Colonic mucosa (tissue), 4 donors: Measurements from ENCODE around the gene GTF2A1. TPM values are rescaled to one million over a fixed set of nuclear protein-coding genes. Genes with fewer than 3 reads are reported as not detected.

Source experiments
- DNase-seq: peaks from one replicate; pipeline ENCODE4 v3.0.0-alpha.2; 2020
- H3K27ac ChIP-seq: fragments of 200-600 bp; one replicate; pipeline ENCODE4 v1.8.0; 2021
- H3K27me3 ChIP-seq: fragments of 200-600 bp; one replicate; pipeline ENCODE4 v1.8.0; 2021
- H3K36me3 ChIP-seq: fragments of 200-600 bp; one replicate; pipeline ENCODE4 v1.8.0; 2021
- H3K4me1 ChIP-seq: fragments of 200-600 bp; one replicate; pipeline ENCODE4 v1.8.0; 2021; ENCODE audit warnings: mild to moderate bottlenecking
- H3K4me3 ChIP-seq: fragments of 200-600 bp; one replicate; pipeline ENCODE4 v1.8.0; 2021
- H3K9ac ChIP-seq, 2 donors: one replicate each; pipeline ENCODE4 v1.7.0; 2013; ENCODE audit warnings: control low read depth in 2 of 2, low read depth in 2 of 2, low read length in 2 of 2
- H3K9me3 ChIP-seq: fragments of 200-600 bp; one replicate; pipeline ENCODE4 v1.8.0; 2021
- CTCF ChIP-seq: fragments of 200-600 bp; IDR thresholded peaks from one replicate; pipeline ENCODE4 v1.8.0; 2022; ENCODE audit warnings: antibody characterized with exemption, mild to moderate bottlenecking
- intact Hi-C: fragments of 100-400 bp; cut with DNase I; formaldehyde crosslinking; loops from one replicate; pipeline ENCODE4 v1.14.1; 2022
- total RNA-seq, 2 donors: library from RNA; stranded (reverse); fragmentation: NEBNext Ultra II Directional in 1 of 2; extraction: Animal tissue kit (Norgen Biotek cat#: 25700) in 1 of 2; gene quantifications; one replicate each; pipeline ENCODE4 v1.2.1, GENCODE V29; 2021
- donor health status: healthy.
- donor health status: DM: no; HTN: no; CAD: no.
- donor health status: DM: no; HTN: no; CAD: no.

The GTF2A1 gene
- total RNA-seq, 2 donors from 2014 or later, result 21.6 to 26.6 TPM

DNA sequence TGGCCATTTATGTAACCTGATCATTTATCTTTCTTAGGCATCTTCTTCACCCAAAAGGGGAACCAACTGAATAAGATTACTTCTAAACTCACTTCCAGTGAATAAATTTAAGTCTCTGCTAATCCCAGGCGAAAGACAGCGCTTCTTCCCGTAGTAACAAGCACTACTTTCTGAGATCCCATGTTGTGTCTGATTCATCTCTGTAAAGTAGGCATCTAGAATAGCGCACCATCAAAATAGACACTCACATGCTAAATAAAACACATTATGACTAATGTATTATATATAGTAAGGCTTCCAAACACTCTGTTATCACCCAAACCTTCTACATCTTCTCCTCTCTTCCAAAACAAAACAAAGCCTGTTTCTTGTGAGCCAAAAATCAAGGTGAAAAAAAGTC is 15.1 kb downstream of the GTF2A1 start:
- Histone ChIP-seq H3K27me3 (no peaks in the 10 kb centered on the region), H3K9me3 (no peaks in the 10 kb centered on the region), H3K36me3 (peaks cover 4% of the 10 kb centered on the region), H3K27ac (no peak overlapping the region), H3K9ac (no peak overlapping the region), H3K4me3 (no peak overlapping the region), H3K4me1 (no peaks in the 10 kb centered on the region)
- intact Hi-C loops, result no loop called here
- TF ChIP-seq CTCF, result no peak
- no peak for DNase-seq

GRCh38 chr14:81200054-81200453 is 20.7 kb downstream of the GTF2A1 start:
- intact Hi-C loops, result no loop called here
- H3K36me3 ChIP-seq, result no peaks in the 10 kb centered on the region
- no peak for TF ChIP-seq CTCF

DNA sequence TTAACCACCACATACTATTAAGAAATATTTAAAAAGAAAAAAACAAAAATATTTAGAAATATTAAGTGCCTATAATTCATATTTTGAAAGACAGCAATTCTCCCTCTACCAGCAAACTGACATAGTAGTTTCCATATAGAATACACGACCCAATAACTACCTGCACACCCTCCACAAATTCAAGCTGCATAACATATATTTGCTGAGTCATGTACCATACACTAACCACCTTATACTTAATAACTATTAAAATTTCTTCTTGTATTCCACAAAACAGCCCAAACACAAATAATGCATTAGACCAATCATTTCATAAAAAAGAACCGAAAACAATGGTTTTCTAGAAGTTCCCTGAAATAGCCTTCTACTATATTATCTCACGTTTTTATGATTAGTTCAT is 21.7 kb downstream of the GTF2A1 start:
- no peaks in the 10 kb centered on the region for H3K27me3 ChIP-seq
- no peak overlapping the region for H3K9ac ChIP-seq
- H3K4me1 ChIP-seq, result no peaks in the 10 kb centered on the region
- intact Hi-C loops, result no loop called here
- no peak for TF ChIP-seq CTCF
- DNase-seq, result no peak
- H3K36me3 ChIP-seq, result no peaks in the 10 kb centered on the region
- no peak overlapping the region for H3K27ac ChIP-seq
- H3K4me3 ChIP-seq, result no peak overlapping the region
- H3K9me3 ChIP-seq, result no peaks in the 10 kb centered on the region

More at GRCh38 chr14:81200054-81200453, 20.7 kb downstream of the GTF2A1 start:
- no peak for DNase-seq
- H3K9me3 ChIP-seq, result no peaks in the 10 kb centered on the region
- no peaks in the 10 kb centered on the region for H3K27me3 ChIP-seq
- no peaks in the 10 kb centered on the region for H3K4me1 ChIP-seq
- no peak overlapping the region for H3K27ac ChIP-seq
- H3K4me3 ChIP-seq, result no peak overlapping the region
- no peak overlapping the region for H3K9ac ChIP-seq

DNA sequence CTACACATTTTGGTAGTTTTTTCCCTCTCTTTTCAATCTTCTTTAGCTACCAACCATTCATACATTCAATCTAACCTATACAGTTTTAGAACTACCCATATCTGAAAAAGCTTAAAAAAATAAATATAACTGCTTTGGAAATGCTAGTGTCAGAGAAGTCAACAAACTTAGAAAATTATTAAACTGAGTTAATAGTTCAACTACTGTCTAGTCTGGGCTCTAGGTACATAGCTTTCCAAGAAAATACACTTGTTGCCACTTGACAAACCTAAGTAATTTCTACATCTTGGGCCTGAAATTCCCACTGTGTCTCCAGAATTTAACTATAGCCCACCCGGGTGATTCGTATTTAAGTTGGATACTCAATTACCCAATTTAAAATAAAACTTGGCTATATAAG is 22.1 kb downstream of the GTF2A1 start:
- H3K36me3 ChIP-seq, result no peaks in the 10 kb centered on the region
- H3K27ac ChIP-seq, result no peak overlapping the region
- TF ChIP-seq CTCF, result no peak
- H3K4me3 ChIP-seq, result no peak overlapping the region
- intact Hi-C loops, result no loop called here
- no peak overlapping the region for H3K9ac ChIP-seq
- no peaks in the 10 kb centered on the region for H3K9me3 ChIP-seq
- DNase-seq, result no peak
- H3K4me1 ChIP-seq, result no peaks in the 10 kb centered on the region
- no peaks in the 10 kb centered on the region for H3K27me3 ChIP-seq

- Histone ChIP-seq H3K36me3 (no peaks in the 10 kb centered on the region), H3K4me1 (no peaks in the 10 kb centered on the region), H3K27me3 (no peaks in the 10 kb centered on the region), H3K9ac (no peak overlapping the region), H3K4me3 (no peak overlapping the region), H3K27ac (no peak overlapping the region), H3K9me3 (no peaks in the 10 kb centered on the region)
- DNase-seq, result no peak
- no peak for TF ChIP-seq CTCF
- intact Hi-C loops, result no loop called here
Measured at GRCh38 chr14:81193924-81194633, 26.7 kb downstream of the GTF2A1 start.
